T-helper 22 cell (primary cell): ENCODE data around the gene SYNM.
"Not testable (repeated sequence)": the region's sequence is repeated elsewhere in the genome, so short reads cannot be mapped to it uniquely, and the experiment has no call there.

Experiments used
- DNase-seq: peaks from one replicate; pipeline ENCODE4 v3.0.0-alpha.2; 2020; ENCODE audit warnings: low read depth

SYNM gene

DNA sequence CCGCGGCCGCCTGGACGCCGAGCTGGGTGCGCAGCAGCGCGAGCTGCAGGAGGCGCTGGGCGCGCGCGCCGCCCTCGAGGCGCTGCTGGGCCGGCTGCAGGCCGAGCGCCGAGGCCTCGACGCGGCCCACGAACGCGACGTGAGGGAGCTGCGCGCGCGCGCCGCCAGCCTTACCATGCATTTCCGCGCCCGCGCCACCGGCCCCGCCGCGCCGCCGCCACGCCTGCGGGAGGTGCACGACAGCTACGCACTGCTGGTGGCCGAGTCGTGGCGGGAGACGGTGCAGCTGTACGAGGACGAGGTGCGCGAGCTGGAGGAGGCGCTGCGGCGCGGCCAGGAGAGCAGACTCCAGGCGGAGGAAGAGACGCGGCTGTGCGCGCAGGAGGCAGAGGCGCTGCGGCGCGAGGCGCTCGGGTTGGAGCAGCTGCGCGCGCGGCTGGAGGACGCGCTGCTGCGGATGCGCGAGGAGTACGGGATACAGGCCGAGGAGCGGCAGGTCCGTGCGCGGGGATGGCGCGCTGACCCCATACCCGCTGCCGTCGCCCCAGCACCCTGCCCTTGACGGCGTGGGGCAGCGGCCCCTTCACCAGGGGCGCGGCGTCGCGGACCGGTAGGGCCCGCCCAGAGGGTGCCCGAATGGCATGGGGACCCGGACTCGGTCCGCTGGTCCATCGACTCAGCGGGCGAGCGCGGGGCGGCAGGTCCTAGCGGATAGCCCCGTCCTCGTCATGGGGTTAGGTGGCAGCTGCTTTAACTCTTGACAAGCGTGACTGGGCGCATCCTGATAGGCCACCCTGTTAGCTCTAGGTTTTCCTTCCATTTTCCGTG, 848 bp downstream of the SYNM start:
- no peak for DNase-seq

DNA sequence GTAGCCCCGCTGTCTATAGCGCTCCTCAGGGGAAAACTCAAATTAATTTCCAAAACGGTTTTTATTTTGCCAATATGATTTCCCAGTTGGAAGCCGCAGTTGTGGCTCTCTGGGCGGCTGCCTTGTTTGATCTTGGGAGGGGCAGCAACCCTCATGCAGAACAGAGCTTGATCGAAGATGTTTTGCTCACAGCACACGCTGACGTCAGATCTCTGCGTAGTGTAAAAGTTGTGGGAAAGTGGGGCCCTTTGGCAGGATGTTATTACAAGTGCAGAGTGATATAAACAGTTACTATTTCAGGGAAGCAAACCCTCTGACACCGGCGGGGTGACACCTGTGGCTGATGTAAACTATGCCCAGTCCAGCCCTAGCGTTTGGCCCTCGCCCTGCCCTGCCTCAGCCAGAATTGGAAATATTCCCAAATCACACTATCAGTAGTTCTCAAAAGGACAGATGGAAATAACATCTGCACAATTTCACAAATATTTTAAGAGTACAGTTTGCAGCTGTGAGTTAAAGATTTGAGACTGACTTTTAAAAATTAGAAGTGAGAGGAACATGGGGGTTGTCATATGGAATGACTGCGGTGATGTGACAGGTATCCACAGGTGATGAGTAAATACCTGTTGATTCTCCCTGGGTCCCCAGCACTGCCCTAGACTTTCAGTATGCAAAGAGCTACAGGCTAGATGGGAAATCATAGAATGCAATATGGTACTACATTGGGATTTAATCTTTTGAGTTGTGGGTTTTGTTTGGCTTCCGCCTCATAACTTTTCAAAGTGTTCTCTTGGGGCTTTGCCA, 1.7 kb downstream of the SYNM start:
- no peak for DNase-seq

DNA sequence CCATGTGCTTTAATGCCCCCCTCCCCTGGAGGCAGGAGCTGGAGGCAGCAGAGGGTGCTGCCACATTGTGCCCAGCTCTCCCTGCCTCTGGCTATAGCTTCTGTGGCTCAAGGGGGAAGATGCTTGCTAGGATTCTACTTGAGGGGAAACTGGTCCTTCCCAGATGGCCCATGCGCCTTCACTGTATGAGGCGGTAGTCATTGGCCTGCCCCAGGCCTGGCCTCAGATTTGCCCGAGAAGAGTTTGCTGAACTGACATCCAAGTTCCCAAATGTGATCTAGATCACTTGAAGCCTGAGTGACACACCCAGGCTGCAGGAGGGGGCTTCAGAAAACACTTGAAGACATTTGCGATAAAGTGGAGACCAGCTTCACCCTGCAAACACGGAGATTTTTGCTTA, 4.1 kb downstream of the SYNM start:
- DNase-seq: no peak

DNA sequence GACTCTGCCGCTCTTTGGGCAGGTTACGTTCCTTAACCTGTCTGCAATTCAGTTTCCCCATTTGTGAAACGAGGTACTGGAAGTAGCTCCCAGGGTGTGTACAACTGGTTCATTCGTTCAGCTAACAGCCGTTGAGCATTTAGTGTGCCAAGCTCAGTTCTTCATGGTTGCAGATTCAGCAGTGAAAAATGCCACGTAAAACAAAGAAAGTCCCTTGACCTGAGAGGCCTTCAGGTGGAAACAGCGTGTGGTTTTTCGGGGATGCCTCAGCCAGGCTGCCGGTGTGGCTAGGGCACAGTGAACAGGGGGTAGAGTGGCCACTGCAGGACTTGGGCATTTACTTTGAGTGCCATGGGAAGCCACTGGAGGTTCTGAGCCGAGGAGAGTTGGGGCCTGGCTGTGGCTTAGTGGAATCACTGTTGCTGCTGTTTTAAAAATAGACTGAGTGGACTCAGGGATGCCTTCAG, 4.7 kb downstream of the SYNM start:
- no peak for DNase-seq

DNA sequence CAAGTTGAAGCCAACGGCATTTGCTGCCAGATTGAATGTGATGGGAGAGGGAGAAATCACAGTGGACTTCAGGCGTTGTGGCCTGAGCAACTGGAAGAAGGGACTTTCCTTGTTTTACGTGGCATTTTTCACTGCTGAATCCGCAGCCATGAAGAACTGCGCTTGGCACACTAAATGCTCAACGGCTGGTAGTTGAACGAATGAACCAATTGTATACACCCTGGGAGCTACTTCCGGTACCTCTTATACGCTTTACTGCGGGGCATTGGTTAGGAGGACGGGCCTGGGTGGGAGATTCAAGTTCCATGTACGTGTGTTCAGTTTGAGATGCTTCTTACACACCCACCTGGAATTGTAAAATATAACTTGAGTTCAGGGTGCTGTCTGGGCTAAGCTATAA, 5.2 kb downstream of the SYNM start:
- DNase-seq: no peak

DNA sequence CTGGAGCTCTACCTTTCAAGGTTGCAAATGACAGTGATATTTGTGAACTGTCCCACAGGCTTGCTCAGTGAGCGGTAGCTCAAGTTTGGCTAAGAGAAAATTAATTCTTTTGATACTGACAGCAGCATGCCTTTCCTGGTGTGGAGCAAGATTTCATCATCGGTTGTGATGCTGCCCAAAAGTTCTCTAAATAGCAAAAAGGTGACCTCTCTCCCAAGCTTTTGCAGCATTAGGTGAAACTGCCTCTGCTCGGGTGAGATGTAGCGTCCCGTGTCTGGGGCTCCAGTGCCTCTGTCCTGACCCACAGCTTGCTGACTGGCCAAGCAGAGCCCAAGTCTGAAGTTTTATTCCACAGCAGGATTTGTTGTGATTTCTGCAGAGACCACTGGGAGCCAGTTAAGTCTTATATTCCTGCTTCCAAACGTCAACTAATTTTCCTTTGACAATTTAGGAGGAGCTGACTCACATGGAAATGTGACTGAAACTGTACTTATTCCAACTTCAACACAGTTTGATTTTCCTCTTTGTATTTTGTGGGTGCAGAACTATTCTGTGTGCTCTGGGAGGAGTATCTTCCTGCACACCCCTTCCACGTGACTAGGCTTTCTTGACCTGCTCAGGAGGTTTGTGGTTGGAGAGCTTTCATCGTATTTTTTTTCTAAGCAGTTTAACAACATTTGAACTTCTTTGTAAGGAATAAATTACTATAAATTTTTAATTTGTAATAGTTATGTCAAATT, 5.9 kb downstream of the SYNM start:
- no peak for DNase-seq

DNA sequence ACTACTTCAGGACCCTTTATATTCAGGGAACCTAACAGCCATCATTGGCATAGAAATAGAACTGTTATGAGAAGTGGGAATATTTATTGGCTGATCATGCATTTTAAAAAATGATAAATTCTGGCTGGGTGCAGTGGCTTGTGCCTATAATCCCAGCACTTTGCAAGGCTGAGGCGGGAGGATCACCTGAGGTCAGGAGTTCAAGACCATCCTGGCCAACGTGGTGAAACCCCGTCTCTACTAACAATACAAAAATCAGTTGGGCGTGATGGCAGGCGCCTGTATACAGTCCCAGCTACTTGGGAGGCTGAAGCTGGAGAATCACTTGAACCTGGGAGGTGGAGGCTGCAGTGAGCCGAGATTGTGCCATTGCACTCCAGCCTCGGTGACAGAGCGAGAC, 6.8 kb downstream of the SYNM start:
- not testable (repeated sequence) for DNase-seq

DNA sequence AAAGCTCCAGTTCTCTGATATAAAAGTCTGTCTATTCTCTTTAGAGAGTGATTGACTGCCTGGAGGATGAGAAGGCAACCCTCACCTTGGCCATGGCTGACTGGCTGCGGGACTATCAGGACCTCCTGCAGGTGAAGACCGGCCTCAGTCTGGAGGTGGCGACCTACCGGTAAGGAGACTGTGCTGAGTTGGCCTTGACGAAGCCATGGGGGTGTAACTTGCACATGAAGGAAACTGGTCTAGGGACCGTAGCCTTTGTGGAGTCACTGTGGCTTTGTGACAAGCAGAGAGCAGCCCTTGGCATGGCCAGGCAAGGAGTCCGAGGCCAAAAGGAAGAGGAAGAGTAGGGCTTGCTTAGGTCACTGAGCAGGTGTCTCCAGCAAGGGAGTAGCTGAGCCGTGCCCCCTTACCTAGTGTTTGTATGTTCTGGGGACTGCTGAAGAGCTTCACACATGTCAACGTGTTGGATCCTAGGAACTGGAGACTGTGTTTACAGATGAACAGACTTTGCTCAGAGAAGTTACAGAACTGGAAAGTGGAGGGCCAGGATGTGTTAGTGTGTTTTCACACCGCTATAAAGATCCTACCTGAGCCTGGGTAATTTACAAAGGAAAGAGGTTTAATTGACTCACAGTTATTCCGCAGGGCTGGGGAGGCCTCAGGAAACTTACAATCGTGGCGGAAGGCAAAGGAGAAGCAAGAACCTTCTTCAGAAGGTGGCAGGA, 8.8 kb downstream of the SYNM start:
- DNase-seq: no peak

DNA sequence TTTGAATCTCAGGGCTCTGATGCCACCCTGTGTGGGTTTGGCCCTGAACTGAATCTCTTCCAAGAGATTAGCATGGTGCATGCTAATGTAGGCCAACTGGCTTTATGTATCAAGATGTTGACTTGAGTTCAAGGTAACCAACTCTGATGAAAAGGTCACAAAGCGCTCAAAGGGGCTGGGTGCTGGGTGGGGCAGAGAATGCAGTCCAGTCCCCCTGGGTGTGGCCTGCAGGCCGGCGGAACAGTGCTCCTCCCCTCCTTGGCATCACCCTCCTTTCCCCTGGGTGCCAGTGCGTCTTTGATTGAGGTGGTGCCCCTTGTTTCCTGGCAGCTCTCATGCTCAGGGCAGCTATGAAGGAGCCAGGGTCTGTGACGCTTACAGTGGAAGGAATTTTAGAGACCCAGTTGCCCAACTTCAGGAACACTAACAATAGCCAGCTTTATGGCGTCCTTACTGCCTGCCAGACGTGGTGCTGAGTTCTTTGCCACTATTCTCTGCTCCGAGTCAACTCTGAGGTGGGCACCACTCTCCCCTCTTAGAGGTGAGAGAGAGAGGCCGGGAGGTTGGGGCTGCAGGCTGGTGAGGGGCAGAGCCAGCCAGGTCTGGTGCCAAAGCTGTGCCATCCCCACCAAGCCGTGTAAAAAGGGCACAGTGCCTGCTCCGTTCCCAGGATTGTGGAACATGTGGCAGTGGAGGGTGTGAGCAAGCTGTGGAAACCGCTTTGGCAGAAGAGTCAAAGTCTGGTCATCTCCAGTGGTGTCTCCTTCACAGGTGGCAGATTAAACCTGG, 9.8 kb downstream of the SYNM start:
- DNase-seq: no peak

DNA sequence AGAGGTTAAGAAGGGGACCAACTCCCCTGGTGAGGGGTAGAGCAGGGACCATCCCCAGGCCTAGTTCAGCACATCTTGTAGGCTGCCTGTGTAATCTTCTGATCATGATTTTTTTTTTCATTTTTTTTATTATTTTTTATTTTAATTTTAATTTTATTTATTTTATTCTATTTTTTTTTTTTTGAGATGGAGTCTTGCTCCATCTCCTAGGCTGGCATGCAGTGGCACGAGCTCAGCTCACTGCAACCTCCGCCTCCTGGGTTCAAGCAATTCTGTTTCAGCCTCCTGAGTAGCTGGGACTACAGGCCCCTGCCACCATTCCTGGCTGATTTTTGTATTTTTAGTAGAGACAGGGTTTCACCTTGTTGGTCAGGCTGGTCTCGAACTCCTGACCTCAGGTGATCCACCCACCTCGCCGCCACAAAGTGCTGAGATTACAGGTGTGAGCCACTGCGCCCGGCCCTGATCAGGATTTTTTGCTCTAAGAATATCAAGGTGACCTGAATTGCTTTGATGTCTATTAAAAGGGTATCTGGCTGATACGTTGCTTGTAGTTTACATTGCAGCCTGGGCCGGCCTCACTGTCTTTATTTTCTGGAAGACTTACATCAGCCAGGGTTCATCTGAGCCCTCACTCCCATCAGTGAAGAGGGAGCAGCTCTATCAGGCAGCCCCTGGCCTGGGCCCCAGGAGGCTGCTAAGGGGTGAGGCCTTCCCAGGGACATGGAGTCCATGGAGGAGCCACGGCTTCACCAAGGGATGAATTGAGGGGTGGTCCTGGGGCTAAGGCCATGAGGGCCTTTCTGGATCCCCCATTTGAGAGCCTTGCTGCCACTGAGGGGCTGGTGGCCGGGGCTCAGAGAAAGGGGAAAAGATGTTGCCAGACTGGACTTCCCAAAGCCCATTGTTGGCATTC, 10.7 kb downstream of the SYNM start:
- no peak for DNase-seq

DNA sequence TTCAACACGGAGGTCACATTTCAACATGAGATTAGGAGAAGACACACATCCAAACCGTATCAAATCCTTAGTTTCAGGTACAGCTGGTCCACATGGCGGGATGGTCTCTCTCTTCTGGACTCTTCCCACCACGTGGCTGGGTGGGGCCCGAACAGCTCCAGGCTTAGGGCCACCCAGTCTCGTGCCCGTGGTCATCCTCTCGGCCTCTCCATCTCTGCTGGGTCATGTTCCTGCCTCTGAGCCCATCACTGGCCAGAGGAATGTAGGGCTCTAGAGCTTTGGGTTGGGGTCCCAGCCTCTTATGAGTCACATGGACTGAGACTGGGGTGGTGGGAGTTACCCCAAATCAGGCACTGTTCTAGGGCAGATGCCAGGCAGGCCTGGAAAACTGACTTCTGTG, 12.2 kb downstream of the SYNM start:
- DNase-seq: no peak

DNA sequence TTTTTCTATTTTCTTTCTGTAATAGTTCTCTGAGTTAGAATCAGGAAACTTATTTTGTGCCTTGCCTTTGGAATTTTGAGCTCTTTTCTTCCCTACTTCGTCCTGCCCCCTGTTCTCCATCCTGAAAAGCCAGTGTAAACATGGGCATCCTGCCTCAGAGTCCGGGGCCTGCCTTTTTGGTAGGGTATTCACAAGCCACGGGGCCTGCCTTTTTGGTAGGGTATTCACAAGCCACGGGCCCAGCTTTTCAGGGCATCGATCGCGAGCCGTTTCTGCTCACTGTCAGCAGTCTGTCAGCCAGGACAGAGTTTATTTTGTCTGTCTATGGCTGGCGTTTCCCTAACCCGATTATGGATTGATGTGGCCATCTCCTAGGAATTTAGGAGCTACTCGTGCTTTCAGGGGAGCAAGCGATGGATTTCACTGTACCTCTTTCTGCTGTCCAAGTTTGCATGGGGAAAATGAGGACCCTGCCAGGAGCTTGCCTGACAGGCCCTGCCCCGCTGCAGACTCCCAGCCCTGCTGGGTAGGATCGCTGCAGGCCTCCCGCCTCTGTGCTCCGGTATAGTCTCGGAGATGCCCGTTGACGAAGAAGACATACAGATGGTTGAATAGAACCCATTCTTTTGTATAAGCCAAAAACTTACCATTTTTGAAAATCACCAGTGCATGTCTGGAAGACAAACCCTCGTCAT, 12.8 kb downstream of the SYNM start:
- no peak for DNase-seq

DNA sequence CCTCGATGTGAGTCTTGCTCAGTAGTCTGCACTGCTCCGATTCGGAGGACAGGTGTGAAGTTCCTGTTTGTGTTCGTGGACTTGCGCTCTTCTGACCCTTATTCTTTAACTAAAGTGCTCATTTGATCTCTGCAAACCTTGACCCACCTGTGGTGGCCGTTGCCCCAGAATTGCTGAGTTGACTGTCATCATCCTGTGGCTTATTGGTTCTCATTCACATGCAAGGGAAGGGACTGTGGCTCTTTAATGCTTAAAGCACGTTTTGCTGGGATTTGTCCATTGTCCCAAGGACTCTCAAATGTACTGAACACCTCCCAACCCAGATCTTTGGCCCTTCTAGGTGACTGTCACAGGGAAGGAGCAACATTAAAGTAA, 13.4 kb downstream of the SYNM start:
- no peak for DNase-seq

DNA sequence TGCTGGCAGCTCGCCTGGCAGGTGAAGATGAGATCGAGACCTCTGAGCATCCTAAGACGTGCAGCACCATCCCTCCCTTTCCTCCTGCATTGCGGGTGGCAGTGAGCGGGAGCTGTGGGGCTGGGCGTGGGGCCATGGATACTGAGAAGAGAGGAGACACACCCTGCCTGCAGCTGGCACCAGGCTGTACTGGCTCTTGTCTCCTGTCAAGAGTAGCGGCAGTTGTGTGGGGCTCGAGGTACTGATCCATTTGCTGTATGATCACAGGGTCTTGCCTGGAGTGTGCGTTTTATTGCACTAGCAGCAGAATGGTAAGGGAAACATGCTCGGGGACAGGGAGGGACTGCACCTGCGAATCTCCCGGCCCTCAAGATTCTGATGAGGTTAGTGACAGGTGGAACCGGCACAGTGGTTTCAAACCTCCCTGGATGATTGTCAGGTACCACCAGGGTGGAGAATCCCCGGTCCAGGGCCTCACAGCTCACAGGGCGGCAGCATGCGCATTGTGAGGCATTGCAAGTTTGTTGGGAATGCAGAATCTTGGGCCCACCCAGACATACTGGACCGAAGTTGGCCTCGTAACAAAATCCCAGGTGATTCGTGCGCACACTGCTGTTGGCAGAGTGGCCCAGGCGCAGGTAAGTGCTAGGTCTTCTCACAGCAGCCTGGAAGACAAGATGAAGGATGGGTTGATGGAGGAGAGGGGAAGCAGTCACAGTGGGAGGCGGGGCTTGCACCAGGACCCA, 14.1 kb downstream of the SYNM start:
- no peak for DNase-seq

DNA sequence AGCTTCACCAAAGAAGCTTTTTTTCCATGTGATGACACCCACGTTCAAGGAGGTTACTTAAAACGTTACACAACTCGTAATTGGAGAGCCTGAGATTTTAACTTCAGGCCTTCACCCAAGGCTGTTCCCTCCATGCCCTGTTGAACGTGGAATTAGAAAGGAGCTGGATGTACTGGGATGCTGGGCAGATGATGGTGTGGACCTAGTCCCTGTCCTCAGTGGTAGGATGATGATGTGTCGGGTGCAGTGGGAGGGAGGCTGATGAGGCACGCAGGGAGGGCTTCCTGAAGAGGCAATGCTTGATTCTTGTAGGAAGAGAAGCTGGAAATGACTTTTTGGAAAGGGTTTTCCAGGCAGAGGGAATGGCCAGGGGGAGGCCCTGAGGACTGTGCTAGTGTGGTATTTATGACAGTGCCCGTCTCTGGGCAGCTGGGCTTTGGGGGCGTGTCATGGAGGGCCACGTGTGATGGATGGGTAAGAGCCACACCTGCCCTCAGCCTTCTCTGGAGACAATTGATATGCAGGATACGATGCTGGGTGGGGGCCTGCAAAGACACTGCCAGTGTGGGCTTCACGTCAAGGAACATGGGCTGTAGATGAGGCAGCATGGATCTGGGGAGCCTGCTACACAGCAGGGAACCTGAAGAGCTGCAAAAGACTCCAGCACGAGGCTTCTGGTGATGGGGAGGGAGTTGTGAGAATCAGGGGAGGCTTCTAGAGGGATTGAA, 15.3 kb downstream of the SYNM start:
- no peak for DNase-seq

DNA sequence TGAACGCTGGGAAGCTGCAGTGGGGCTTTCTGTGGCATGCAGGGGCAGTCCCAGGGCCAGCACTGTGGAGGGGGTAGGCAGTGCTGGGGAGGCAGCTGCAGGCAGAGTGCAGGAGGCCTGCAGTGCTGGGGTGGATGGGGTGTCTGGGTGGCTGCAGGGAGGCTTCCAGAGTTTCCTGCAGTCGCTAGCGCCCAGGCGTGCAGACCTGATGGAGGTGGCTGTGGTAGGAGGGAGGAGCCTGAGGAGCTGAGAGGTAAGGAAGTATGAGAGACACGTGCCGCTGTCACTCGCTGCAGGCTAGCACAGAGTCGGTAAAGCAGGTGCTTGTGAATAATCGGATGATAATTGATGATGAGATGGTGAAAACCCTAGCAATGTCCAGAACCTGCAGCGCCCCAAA, 16.3 kb downstream of the SYNM start:
- DNase-seq: no peak

DNA sequence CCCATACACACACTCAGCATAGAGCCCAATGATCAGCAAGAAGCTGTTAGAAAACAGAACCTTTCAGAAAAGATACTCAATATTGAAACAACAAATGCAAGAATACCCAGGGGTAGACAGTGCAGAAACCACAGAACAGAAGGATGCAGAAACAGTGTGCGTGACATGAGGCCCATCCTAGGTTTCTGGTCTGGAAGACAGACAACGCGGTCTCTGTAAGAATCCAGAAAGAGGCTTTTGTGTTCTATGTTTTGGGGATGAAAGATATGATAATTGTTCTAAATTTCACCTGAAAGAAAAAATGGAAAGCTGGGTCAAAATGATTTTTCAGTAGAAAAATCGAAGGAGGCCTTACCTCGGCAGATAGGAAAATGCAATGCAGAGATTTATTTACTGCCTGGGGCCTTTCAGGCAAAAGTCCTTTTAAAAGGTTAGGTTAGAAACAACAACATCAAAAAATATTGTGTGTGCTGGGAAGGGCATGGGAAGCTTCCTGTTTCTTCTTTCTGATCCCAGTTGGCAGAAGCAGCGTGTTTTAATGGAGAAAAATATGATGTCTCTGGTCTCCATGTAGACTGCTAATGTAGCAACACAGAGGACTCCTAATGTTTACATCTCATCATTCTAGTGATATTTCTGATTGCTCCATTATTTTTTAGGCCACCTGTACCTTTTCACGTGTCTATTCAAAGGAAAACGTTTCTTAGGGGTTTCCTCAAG, 17.0 kb downstream of the SYNM start:
- no peak for DNase-seq
